Thyroid gland (tissue), 4 donors: ENCODE measurements around the gene ALX1. TPM values are rescaled to one million over a fixed set of nuclear protein-coding genes. Genes with fewer than 3 reads are reported as not detected.

Source experiments
- DNase-seq, 2 donors: peaks; one replicate each; pipeline ENCODE4 v3.0.0-alpha.2; 2019
- H3K27ac ChIP-seq, 3 donors: fragments of 200-600 bp; sonication (generic); 1 replicate in 2 of 3; 2 replicates in 1 of 3; pipeline ENCODE4 v1.5.1; 2016 to 2019; ENCODE audit warnings: mild to moderate bottlenecking in 1 of 3, moderate library complexity in 1 of 3
- H3K27me3 ChIP-seq: fragments of 200-600 bp; sonication (generic); one replicate; pipeline ENCODE4 v1.5.1; 2019
- H3K36me3 ChIP-seq, 2 donors: fragments of 200-600 bp; sonication (generic); one replicate each; pipeline ENCODE4 v1.5.1; 2016 to 2019
- H3K4me1 ChIP-seq, 2 donors: fragments of 200-600 bp; sonication (generic); one replicate each; pipeline ENCODE4 v1.5.1; 2017 to 2019
- H3K4me3 ChIP-seq, 3 donors: fragments of 200-600 bp; sonication (generic); replicated peaks in 1 of 3; 1 replicate in 2 of 3; 2 replicates in 1 of 3; pipeline ENCODE4 v1.5.1; 2016; ENCODE audit warnings: mild to moderate bottlenecking in 1 of 3
- H3K9me3 ChIP-seq: fragments of 200-600 bp; sonication (generic); one replicate; pipeline ENCODE4 v1.5.1; 2017
- POLR2A ChIP-seq, 2 donors: fragments of 450-650 bp; IDR thresholded peaks; one replicate each; pipeline ENCODE4 v1.6.1; 2017; ENCODE audit warnings: antibody characterized with exemption in 2 of 2, mild to moderate bottlenecking in 2 of 2, moderate library complexity in 1 of 2
- WGBS, 2 donors: methylation state at CpG; one replicate each; pipeline ENCODE4 v1.1.5; 2017; 5-methylcytosine and 5-hydroxymethylcytosine counted together
- intact Hi-C: fragments of 100-400 bp; cut with DNase I; formaldehyde crosslinking; loops from one replicate; pipeline ENCODE4 v1.15.1; 2023
- total RNA-seq, 4 donors: library from RNA; depleted of rRNA; stranded (reverse); fragments of >200 nt; gene quantifications; one replicate each; pipeline ENCODE4 v1.2.3, GENCODE V29; 2016
- TF ChIP-seq, protein P1 (sequence below), 6 experiments: fragments of 200-600 bp in 3 of 6; fragments of 450-650 bp in 3 of 6; sonication (generic) in 3 of 6; IDR thresholded peaks; one replicate each; pipeline ENCODE4 v1.5.1; 2016 to 2019; ENCODE audit warnings: antibody characterized with exemption in 6 of 6, mild to moderate bottlenecking in 2 of 6, inconsistent platforms in 1 of 6, moderate library complexity in 1 of 6

Gene ALX1
- total RNA-seq, 4 donors from 2014 or later = 1.1 TPM; not detected in 3

DNA sequence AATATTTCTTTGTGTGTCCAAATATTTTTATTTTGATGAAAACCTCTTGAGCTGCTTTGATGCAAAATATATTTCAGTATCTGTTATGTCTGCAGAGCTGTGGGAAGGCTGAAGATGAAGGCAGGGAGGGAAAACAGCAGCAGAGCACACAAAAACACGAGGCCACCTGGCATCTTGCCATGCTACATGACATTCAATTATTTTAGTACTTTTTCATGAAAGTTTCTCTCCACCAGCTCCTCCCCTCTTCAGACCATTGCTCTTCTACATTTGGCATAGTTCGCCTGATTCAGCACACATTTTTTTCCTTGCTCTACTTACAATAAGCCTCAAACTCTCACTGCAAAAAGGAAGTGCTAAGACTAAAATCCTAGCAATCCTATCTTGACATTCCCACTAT, 4.6 kb upstream of the ALX1 start:
- peaks cover 46% of the 10 kb centered on the region for H3K27me3 ChIP-seq

DNA sequence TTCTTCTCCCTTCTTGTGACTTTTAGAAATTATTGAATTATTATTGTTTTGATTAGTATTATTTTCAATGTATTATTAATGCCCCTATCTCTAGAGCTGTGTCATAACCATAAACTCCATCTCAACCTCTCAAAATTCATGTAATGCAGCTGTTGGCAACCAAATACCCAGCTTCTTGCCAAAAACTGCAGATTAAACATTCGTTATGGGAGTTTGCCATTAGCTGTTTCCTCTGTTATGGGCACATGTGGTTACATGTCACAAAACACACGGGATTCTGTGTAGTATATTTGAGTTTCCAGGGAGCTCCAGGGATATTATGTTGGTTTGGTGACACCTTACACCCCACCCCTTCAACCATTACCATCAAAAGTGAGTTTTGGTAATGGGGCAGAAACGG, 2.8 kb upstream of the ALX1 start:
- Histone ChIP-seq H3K36me3 (no peaks in the 10 kb centered on the region), H3K27ac (no peak overlapping the region), H3K4me3 (no peak overlapping the region), H3K9me3 (no peaks in the 10 kb centered on the region), H3K4me1 (peaks cover 11 to 19% of the 10 kb centered on the region in 2 donors), H3K27me3 (peaks cover 57% of the 10 kb centered on the region)
- DNase-seq = no peak
- 20 to 30% methylated on average over 3 of the region's 3 CpGs for WGBS, 2 donors
- TF ChIP-seq POLR2A (IDR thresholded peaks at IDR 0.05) = no peak
- TF ChIP-seq, protein P1, sequence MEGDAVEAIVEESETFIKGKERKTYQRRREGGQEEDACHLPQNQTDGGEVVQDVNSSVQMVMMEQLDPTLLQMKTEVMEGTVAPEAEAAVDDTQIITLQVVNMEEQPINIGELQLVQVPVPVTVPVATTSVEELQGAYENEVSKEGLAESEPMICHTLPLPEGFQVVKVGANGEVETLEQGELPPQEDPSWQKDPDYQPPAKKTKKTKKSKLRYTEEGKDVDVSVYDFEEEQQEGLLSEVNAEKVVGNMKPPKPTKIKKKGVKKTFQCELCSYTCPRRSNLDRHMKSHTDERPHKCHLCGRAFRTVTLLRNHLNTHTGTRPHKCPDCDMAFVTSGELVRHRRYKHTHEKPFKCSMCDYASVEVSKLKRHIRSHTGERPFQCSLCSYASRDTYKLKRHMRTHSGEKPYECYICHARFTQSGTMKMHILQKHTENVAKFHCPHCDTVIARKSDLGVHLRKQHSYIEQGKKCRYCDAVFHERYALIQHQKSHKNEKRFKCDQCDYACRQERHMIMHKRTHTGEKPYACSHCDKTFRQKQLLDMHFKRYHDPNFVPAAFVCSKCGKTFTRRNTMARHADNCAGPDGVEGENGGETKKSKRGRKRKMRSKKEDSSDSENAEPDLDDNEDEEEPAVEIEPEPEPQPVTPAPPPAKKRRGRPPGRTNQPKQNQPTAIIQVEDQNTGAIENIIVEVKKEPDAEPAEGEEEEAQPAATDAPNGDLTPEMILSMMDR (IDR thresholded peaks at IDR 0.05) = no peak
- intact Hi-C loops = no loop called here

More for the DNA sequence above, 4.6 kb upstream of the ALX1 start:
- peak in 1 of 2 donors; percentile 9 for DNase-seq
- Histone ChIP-seq H3K27ac (no peak overlapping the region), H3K4me3 (no peak overlapping the region), H3K9me3 (no peaks in the 10 kb centered on the region), H3K36me3 (no peaks in the 10 kb centered on the region), H3K4me1 (peaks cover 4 to 12% of the 10 kb centered on the region in 2 donors)
- intact Hi-C loops = no loop called here
- 14 to 23% methylated on average over 2 of the region's 2 CpGs for WGBS, 2 donors
- no peak for TF ChIP-seq POLR2A (IDR thresholded peaks at IDR 0.05)
- TF ChIP-seq, protein P1 (IDR thresholded peaks at IDR 0.05) = no peak

DNA sequence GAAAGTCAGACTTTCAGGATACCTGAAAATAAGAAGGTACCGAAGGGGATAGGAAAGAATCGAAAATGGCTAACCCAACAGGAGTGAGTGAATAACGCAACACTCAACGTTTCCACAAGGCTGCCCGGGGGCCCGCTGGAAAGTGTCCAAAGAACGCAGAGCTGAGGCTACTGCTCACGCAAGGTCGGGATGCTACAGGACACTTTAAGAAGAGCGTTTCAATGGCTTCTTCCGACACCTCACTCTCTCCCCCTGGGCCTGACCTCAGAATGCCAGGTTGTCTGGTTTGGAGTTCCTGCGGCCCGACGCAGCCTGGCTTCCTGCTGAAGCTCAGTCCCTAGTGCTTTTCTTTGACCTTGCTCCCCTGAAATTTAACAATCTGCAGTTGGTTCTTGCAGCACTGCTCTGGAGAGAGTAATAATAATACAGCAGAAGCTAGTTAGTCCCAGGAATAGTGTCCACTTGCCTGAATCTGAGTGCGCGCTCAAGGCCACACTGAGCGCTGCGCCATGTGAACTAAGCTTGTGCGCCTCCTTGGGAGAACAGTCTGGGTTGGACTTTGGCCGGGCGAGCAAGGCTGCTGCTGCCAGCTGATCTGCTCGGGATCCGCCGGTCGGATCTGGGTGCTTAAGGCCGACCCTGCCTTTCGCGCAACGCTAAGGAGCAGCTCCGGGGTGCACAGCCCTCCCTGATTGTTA, 2.0 kb upstream of the ALX1 start:
- 21 to 36% methylated on average over 22 to 28 of the region's 30 CpGs for WGBS, 2 donors
- Histone ChIP-seq H3K4me3 (no peak overlapping the region), H3K36me3 (no peaks in the 10 kb centered on the region), H3K27me3 (peaks cover 50% of the 10 kb centered on the region), H3K4me1 (peaks cover 11 to 19% of the 10 kb centered on the region in 2 donors), H3K27ac (no peak overlapping the region), H3K9me3 (no peaks in the 10 kb centered on the region)
- no peak for DNase-seq
- intact Hi-C loops = no loop called here
- TF ChIP-seq, protein P1 (IDR thresholded peaks at IDR 0.05) = no peak
- TF ChIP-seq POLR2A (IDR thresholded peaks at IDR 0.05) = no peak

DNA sequence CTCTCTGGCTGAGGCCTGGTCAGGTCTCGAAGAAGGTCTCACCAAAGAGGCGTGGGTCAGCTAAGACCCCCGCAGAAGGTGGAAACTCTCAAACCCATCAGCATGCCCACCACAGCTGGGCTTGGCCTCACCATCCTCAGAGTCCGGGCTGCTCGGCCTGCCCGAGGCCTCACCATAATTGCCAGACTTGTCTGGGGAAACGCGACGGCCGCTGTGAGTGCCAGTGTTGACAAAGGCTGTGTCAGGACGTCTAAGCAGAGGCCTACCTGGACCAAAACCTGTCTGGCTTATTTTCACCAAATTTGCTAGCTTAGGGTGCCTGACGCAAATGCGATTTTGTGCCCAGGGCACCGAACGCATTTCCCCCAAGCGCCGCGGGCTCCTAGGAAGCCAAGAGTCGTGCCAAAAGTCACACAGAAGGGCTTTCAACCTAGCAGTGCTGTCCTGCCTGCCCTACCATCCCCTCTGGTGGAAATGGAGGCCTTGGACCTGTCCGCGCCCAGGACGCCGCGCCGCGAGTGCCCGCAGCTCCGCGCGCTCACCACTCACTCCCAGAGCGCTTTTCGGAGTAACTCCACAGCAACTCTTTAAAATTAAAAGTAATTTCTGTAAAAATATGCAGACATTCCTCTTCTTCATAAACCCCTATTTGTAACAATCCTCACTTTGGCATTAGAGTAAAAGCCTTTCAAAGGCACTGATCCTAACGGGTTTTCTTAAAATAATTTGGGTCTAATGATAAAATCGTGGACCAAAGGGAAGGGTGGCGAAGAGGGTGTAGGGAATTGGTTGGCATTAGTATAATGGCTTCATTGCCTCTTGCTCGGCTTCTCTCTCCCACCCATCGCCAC, 1.2 kb upstream of the ALX1 start:
- Histone ChIP-seq H3K9me3 (no peaks in the 10 kb centered on the region), H3K4me1 (peaks cover 11 to 19% of the 10 kb centered on the region in 2 donors), H3K4me3 (no peak overlapping the region), H3K27me3 (peaks cover 44% of the 10 kb centered on the region), H3K27ac (no peak overlapping the region), H3K36me3 (no peaks in the 10 kb centered on the region)
- intact Hi-C loops = no loop called here
- TF ChIP-seq, protein P1 (IDR thresholded peaks at IDR 0.05) = no peak
- no peak for TF ChIP-seq POLR2A (IDR thresholded peaks at IDR 0.05)
- WGBS, 2 donors = 32 to 41% methylated on average over 30 to 34 of the region's 37 CpGs
- no peak for DNase-seq
